GM19099 (cell line): ENCODE results near the gene CLIC4.

ENCODE experiments used
- POLR2A ChIP-seq: IDR thresholded peaks from 3 replicates; pipeline ENCODE4 v1.6.1; 2011; ENCODE audit warnings: low read depth; ENCODE audit not compliant: insufficient read length; ENCODE audit errors: extremely low read depth

Gene CLIC4

GRCh38 chr1:24763671-24764070, 18.4 kb downstream of the CLIC4 start:
- TF ChIP-seq POLR2A: no peak

- TF ChIP-seq POLR2A: no peak
Observed at GRCh38 chr1:24764439-24764838, 19.2 kb downstream of the CLIC4 start.

GRCh38 chr1:24764848-24765247, 19.6 kb downstream of the CLIC4 start:
- TF ChIP-seq POLR2A: no peak

- no peak for TF ChIP-seq POLR2A
Observed at GRCh38 chr1:24765308-24765988, 20.2 kb downstream of the CLIC4 start.

- TF ChIP-seq POLR2A: no peak
Observed at GRCh38 chr1:24767351-24767750, 22.1 kb downstream of the CLIC4 start.

- no peak for TF ChIP-seq POLR2A
Observed at GRCh38 chr1:24768873-24769605, 23.8 kb downstream of the CLIC4 start.

- no peak for TF ChIP-seq POLR2A
Observed at GRCh38 chr1:24769656-24770651, 24.7 kb downstream of the CLIC4 start.

- no peak for TF ChIP-seq POLR2A
Observed at GRCh38 chr1:24770881-24771280, 25.6 kb downstream of the CLIC4 start.

GRCh38 chr1:24771574-24771973, 26.3 kb downstream of the CLIC4 start:
- TF ChIP-seq POLR2A: no peak

- no peak for TF ChIP-seq POLR2A
Observed at GRCh38 chr1:24773618-24774017, 28.4 kb downstream of the CLIC4 start.

GRCh38 chr1:24775348-24775747, 30.1 kb downstream of the CLIC4 start:
- no peak for TF ChIP-seq POLR2A

- no peak for TF ChIP-seq POLR2A
Observed at GRCh38 chr1:24775916-24776315, 30.7 kb downstream of the CLIC4 start.

- TF ChIP-seq POLR2A: no peak
Observed at GRCh38 chr1:24776821-24777220, 31.6 kb downstream of the CLIC4 start.

GRCh38 chr1:24778141-24778540, 32.9 kb downstream of the CLIC4 start:
- TF ChIP-seq POLR2A: no peak
